Activated CD4-positive, CD25-positive, alpha-beta regulatory T cell (primary cell): Measurements from ENCODE around the gene IPMK.
A peak's percentile ranks its signal among the peaks of the same experiment; 100 is the strongest.
"Not testable (repeated sequence)": the region's sequence is repeated elsewhere in the genome, so short reads cannot be mapped to it uniquely, and the experiment has no call there.

Experiments
- DNase-seq, 4 experiments: peaks; one replicate each; lab custom pipeline; 2025; lab: John Stamatoyannopoulos, UW

Gene IPMK

DNA sequence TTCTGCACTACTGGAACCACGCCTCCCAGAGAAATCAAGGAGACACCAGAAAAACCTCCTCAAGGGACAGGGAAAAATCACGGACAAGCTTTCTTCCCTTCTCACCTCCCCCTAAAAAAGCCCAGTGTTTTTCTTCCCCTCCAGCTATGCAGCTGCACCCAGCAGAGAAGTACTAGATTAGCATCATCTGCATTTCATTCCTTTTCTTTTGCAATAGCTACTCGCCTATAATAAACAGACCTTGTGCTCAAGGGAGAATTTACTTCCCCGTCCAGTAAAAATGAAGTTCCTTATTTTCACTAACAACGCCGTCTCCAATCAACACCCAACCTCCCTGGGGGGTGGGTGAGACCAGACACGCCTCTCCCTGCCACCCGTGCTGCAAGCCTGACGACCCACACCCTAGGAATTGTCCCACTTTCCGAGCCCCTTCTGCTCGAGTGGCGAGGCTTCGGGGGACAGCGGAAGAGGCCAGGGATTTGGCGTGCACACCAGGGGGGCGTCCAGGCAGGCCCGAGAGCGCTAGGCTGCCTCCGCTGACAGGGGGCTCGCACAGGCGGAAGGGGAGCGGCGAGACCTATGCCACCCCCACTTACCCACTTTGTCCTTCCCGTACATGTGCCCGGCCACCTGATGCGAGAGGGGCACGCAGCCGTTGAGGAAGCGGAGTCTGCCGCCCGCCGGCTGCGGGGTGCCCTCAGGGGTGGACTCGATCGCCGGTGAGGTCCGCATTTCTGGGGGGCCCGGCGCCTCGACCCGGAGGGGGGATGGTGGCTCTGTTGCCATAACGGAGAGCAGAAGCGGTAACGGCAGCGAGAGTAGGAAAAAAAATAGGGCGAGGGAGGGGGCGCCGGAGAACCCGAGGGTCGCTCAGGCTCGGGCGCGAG is 625 bp downstream of the IPMK start:
- DNase-seq: peak in 1 of 4 experiments; percentile 16

DNA sequence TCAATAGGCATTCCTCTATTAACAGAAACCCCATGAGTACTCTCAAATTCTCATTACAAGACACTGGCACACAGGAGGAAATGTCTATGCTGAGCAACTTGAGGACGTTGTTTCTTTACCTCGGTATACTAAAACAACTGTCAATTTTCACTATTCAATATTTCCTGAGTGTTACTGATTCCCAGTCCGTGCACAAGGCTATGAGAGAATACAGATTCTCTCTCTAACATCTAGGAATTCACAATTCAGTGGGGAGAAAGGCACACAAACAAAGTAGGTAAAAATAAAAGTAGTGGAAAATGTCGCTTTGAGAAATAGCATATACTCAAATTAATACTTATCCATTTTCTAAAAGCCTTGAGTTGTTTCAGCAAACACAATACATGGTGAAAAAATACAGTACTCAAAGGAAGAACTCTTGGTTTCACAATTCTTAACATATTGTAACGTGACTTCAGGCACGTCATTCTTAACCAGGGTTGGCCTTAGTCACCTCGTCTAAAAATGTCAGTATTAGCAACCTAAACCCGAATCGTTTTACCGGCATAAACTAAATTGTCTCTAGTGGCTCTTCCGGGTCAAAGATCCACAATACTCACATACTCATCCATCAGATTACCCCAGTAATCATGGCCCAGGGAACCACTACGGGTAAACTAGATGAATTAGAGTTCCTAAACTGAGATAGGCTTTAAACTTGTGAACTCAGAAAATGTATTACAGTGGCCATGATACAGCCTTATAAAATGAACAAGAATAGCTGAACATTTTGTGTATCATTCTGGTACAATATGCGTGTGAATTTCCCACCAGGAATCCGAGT is 1.5 kb downstream of the IPMK start:
- DNase-seq: no peak

DNA sequence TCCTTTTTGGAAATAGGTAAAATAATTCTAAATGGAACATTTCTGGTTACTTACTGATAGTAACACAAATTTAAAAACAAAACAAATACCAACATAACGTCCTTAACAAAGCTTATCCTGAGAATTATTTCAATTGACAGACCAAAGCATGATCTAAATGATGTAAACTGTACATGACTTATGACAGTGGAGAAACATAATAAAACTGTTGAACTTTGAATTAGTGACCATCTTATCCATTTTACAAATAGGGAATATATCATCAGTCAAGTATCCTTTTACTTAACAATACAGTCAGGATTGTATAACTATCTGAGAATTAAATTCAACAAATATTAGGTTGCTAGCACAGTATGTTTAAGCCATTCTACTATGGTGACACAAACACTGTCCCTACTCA is 2.4 kb downstream of the IPMK start:
- no peak for DNase-seq

DNA sequence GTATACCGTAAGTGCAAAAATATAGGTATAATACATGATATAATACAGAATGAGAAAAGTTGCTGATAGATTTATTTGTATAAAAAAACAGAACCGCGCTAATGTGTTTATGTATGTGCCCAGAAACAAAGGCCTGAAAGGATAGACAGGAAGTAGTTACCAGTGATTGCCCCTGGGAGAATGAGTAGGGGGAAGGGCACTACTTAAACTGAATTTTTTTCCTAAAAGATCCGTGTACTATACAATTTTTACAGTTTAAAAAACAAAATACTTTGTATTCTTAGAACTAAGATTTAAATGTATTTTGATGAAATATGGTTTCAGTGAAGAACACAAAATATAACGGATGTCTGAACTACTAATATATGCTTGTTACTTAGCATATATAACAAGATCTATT is 2.9 kb downstream of the IPMK start:
- no peak for DNase-seq

DNA sequence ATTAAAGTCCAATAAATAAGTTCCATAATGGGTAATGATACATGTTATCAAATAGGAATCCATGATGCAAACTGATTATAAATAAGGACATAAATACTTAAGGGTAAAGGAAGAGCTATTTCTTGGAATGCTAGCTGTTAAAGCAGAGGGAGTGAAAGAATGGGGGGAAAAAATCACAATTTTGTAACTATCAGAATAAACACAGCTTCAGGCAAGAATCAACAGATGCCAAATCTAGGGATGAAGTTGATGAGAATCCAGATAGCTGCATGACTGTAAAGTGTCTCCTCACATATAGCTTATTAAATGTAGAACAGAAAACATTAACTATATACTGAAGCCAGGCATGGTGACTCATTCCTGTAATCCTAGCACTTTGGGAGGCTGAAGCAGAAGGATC is 4.9 kb downstream of the IPMK start:
- no peak for DNase-seq

DNA sequence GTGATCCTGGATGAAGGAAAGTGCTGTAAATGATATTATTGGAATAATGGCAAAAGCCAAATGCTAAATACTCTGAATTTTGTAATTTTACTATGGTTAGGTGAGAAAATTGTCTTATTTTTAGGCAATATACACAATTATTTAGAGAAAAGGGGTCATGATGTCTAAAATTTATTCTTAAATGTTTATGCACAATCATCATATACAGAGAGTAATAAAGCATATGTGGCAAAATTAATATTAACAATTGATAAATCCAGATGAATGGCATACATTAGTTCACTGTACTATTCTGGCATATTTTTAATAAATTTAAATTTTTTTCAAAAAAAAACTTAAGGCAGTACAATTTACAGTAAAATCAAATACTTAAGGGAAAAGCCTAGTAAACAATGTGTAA is 7.4 kb downstream of the IPMK start:
- no peak for DNase-seq

DNA sequence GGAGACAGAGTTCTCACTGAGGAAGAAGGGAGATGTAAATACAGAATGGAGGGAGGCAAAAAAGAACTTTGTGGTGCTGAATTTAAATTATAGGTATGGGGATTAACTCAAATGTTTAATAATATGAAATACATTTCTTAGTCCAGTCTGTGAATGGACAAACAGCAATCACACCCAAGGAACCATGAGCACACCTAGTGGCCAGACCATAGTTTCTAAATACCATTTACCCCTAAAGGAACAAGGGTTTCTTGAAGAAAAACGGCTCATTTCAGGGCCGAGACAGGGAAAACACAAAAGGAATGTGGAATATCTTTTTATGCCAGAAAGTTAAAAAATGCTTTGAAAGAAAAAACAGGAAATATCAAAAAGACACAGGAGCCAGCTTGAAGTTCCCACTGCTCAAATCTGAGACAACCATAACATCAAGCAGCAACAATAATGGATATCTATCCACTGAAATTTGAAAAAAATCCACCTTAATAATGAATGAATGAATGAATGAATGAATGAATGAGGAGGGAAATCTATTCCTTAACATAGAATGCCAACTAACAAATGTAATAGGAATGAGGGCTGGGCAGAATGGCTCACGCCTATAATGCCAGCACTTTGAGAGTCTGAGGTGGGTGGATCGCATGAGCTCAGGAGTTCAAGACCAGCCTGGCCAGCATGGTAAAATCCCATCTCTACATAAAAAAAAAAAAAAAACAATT is 8.6 kb downstream of the IPMK start:
- no peak for DNase-seq

DNA sequence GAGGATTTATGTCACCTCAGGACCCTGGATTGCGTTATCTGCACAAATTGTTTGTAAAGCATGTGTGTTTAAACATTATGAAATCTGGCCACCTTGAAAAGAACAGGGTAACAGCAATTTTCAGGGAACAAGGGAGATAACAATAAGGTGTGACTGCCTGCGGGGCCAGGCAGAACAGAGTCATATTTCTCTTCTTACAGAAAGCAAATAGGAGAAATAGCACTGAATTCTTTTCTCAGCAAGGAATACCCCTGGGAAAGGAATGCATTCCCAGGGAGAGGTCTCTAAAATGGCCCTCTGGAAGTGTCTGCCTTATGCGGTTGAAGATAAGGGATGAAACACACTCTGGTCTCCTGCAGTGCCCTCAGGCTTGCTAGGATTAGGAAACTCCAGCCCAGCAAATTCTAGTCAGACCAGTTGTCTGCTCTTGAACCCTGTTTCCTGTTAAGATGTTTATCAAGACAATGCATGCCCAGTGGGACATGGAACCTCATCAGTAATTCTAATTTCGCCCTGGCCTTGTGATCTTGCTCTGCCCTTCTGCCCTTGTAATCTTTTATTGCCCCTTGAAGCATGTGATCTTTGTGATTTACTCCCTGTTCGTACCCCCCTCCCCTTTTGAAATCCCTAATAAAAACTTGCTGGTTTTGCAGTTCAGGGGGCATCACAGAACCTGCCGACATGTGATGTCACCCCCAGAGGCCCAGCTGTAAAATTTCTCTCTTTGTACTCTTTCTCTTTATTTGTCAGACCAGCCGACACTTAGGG is 11.5 kb downstream of the IPMK start:
- DNase-seq: not testable (repeated sequence)

DNA sequence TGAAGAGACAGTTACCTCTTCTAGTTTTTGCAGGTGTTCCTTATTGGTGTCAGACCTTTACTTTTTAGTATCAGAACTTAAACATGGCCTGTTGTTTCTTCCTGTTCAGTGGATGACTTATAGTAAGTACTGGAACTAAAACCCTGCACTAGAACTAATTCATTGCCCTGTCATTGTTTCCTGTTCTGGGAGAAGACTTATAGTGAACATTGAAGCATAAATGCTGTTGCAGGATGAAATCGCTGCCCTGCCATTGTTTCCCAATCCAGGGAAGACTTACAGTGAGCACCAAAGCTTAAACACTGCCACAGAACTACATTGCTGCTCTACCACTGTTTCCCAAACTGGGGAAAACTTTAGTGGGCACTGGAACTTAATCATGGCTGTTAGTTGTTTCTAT is 13.1 kb downstream of the IPMK start:
- no peak for DNase-seq

DNA sequence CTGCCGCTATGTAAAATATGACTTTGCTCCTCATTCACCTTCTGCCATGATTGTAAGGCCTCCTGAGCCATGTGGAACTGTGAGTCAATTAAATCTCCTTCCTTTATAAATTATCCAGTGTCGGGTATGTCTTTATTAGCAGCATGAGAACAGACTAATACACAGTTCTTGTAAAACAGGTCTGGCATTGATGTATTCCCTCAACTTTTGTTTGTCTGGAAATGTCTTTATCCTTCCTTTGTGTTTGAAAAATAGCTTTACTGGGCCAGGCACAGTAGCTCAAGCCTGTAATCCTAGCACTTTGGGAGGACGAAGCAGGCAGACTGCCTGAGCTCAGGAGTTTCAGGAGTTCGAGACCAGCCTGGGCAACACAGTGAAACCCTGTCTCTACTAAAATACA is 14.5 kb downstream of the IPMK start:
- no peak for DNase-seq

DNA sequence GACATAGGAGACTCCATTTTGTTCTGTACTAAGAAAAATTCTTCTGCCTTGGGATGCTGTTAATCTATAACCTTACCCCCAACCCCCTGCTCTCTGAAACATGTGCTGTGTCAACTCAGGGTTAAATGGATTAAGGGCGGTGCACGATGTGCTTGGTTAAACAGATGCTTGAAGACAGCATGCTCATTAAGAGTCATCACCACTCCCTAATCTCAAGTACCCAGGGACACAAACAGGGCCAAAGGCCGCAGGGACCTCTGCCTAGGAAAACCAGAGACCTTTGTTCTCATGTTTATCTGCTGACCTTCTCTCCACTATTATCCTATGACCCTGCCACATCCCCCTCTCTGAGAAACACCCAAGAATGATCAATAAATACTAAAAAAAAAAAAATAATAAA is 23.0 kb downstream of the IPMK start:
- DNase-seq: not testable (repeated sequence)

DNA sequence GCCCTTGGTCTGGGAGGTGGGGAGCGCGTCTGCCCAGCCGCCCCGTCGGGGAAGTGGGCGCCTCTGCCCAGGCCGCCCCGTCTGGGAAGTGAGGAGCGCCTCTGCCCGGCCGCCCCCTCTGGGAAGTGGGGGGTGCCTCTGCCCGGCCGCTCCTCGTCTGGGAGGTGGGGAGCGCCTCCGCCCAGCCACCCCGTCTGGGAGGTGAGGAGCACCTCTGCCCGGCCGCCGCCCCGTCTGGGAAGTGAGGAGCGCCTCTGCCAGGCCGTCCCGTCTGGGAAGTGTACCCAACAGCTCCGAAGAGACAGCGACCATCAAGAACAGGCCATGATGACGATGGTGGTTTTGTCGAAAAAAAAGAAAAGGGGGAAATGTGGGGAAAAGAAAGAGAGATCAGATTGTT is 23.5 kb downstream of the IPMK start:
- DNase-seq: not testable (repeated sequence)

DNA sequence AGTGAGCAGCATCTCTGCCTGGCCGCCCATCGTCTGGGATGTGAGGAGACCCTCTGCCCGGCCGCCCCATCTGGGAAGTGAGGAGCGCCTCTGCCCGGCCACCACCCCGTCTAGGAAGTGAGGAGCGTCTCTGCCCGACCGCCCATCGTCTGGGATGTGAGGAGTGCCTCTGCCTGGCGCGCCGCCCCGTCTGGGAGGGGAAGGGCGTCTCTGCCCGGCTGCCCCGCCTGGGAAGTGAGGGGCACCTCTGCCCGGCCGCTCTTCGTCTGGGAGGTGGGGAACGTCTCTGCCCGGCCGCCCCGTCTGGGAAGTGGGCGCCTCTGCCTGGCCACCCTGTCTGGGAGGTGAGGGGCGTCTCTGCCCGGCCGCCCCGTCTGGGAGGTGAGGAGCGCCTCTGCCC is 23.9 kb downstream of the IPMK start:
- not testable (repeated sequence) for DNase-seq

DNA sequence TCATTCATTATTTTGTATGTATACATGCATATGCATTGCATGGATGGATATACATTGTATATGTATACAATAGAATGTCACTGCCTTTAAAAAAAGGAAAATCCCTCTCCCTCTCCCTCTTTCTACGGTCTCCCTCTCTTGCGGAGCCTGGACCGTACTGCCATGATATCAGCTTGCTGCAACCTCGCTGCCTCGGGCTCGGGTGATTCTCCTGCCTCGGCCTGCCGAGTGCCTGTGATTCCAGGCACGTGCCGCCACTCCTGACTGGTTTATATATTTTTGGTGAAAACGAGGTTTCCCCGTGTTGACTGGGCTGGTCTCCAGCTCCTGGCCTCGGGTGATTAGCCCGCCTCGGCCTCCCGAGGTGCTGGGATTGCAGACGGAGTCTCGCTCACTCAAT is 24.4 kb downstream of the IPMK start:
- no peak for DNase-seq

DNA sequence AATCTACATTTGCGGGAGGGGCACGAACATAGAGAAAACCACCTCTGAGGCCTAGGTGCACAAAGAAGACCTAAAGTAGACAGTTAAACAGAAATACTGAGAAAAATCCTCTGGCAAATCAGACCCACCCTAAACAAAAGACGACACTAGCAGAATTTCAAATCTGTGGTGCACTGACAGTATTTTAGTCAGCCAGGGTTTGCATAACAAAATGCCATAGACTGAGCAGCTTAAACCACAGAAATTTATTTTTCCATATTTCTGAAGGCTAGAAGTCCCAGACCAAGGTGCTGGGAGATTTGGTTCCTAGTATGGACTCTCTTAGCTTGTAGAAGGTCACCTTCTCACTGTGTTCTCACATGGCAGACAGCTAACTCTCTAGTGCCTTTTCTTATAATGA is 26.3 kb downstream of the IPMK start:
- no peak for DNase-seq

DNA sequence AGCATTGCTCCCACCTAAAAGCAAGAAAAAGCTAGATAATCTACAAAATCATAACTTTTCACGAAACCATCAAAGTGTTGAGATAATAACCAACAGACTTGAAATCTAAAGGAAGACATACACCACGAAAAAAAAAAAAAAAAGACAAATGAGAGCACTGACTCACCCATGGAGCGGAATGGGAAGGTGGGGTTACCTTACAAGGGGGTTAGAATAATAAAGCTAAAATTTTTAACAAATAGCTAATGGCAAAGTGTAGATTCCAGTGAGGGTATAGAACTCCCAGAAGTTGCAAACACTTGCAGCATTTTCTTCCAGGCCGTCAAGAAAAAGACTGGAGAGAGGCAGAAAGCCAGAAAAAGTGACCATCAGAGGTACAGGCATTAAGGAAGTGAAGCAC is 27.2 kb downstream of the IPMK start:
- DNase-seq: no peak

DNA sequence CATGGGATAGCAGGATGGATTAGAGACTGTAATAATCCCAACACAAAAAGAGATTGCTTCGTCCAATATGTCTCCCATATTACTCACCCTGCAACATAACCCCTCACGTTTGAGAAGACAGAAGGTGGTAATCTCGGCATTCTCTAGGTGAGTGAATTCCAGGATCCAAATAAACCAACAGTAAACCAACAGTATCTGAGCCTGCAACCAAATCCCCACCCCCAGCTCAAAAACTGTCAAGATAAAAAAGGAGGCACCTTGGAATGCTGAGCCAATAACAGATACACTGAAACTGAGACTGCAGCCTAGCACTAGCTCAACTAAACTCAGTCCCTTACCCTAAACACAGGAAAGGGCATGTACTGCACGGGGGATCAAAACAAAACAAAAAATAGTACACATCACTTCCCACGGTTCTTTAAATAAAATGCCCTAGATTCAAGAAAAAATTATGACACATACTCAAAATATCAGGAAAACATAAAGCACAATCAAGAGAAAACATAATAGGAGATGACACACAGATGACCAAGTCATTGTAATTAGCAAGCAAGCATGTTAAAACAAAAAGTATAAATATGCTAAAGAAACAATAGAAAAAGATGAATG is 28.0 kb downstream of the IPMK start:
- DNase-seq: no peak

DNA sequence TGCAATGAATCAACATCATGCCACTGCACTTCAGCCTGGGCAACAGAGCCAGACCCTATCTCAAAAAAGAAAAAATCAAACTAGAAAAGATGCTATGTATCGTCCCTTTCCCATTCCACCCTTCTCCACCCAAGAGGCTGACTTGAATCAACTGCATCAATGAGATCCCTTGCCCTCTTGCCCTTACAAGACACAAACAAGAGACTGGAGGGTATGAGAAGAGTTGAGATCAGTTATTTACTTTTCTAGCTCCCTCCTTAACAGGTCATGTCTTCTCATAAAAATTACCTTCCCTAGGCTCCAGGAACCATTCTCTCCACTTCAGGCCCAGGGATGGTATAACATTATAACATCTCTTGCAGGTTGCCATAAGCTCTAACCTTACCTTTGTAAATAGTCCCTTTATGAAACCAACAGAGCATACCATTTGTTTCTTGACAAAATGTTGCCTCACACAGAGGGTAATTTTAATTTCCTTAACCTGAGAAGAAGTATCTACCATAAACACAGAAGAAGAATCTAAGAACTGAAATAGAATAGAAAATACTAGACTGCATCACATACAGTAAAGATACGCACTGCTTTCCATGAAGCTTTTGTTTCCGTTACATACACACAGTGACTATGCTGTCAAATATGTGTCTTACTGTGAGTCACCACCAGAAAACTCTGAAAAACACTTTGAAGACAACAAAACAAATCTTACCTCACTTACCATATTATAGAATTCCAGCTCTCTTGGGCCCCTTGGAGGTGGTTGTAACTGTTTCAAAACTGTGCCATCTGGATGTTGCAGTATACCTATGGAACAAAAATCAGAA is 30.5 kb downstream of the IPMK start:
- DNase-seq: no peak

DNA sequence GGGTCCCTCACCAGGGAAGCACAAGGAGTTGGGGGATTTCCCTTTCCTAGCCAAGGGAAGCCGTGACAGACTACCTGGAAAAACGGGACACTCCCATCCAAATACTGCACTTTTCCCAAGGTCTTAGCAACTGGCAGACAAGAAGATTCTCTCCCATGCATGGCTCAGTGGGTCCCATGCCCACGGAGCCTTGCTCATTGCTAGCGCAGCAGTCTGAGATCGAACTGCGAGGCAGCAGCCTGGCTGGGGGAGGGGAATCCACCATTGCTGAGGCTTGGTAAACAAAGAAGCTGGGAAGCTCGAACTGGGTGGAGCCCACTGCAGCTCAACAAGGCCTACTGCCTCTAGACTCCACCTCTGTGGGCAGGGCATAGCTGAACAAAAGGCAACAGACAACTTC is 37.8 kb downstream of the IPMK start:
- not testable (repeated sequence) for DNase-seq

DNA sequence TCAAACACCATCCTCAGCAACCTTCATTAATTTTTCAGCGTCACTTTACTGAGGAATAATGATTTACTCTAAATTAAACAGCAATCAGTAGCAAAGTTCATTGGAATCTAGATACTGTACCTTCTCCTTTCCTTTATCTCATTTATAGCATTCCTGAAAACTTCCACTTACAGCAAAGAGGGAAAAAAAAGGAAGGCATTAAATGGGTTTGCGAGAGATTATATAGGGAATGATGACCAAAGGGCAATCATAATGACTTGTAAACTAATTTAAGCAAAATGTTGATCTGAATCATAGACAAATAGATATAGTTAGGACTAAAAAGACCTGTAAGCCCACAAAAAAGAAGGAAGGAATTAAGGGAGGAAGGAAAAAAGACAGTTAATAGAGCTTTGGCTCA is 42.0 kb downstream of the IPMK start:
- no peak for DNase-seq
